ENCODE results near the gene OR2A2.

DNA sequence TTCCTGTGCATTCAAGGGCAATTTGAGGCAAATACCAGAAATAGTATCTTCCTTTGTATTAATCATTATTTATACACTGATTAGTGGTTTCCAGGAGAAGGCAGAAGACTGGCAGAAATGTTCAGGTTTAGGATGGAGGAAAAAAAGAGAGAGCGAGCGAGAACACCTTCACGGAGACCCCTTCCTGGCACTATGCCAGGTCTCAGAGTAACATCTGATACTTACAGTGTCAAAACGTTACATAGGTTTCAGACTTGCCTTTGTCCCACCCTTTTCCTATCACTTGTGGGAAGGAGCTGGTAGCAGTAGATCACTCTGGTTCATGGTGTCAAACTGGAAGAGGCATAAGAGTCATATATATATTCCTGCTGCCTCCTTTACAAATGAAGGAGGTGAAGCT is 22.7 kb upstream of the OR2A2 start:
- TF ChIP-seq RCOR1 (conservative IDR thresholded peaks at IDR 0.05; ENCODE audit: low read depth, low read length) (no peak), HDGF (IDR thresholded peaks at IDR 0.05) (no peak), SIX5 (IDR thresholded peaks at IDR 0.05; ENCODE audit: low read depth, low read length, severe bottlenecking) (no peak), TCF12 (IDR thresholded peaks at IDR 0.05; ENCODE audit: low read depth, low read length) (no peak), CHD2 (IDR thresholded peaks at IDR 0.05; ENCODE audit: borderline replicate concordance, low read depth, low read length) (no peak), ZSCAN29 (IDR thresholded peaks at IDR 0.05) (no peak)
- TF ChIP-seq, protein P1, sequence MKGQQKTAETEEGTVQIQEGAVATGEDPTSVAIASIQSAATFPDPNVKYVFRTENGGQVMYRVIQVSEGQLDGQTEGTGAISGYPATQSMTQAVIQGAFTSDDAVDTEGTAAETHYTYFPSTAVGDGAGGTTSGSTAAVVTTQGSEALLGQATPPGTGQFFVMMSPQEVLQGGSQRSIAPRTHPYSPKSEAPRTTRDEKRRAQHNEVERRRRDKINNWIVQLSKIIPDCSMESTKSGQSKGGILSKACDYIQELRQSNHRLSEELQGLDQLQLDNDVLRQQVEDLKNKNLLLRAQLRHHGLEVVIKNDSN (IDR thresholded peaks at IDR 0.05; ENCODE audit: borderline replicate concordance, extremely low read length, insufficient read depth, low read depth, low read length) = no peak
- TF ChIP-seq, protein P2, sequence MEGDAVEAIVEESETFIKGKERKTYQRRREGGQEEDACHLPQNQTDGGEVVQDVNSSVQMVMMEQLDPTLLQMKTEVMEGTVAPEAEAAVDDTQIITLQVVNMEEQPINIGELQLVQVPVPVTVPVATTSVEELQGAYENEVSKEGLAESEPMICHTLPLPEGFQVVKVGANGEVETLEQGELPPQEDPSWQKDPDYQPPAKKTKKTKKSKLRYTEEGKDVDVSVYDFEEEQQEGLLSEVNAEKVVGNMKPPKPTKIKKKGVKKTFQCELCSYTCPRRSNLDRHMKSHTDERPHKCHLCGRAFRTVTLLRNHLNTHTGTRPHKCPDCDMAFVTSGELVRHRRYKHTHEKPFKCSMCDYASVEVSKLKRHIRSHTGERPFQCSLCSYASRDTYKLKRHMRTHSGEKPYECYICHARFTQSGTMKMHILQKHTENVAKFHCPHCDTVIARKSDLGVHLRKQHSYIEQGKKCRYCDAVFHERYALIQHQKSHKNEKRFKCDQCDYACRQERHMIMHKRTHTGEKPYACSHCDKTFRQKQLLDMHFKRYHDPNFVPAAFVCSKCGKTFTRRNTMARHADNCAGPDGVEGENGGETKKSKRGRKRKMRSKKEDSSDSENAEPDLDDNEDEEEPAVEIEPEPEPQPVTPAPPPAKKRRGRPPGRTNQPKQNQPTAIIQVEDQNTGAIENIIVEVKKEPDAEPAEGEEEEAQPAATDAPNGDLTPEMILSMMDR (IDR thresholded peaks at IDR 0.05 in 2 of 3, conservative IDR thresholded peaks at IDR 0.05 in 1 of 3; ENCODE audit: control insufficient read depth in 2 of 3, extremely low read depth in 1 of 3, insufficient read depth in 1 of 3, low read depth in 3 of 3, low read length in 3 of 3) = no peak

All from GM12878 (cell line).